NT2/D1 (cell line): Measurements from ENCODE around the gene GOLGA6C.
"Not testable (repeated sequence)": the region's sequence is repeated elsewhere in the genome, so short reads cannot be mapped to it uniquely, and the experiment has no call there.

Experiments used
- SUZ12 ChIP-seq: IDR thresholded peaks from 2 replicates; pipeline ENCODE4 v1.6.1; 2011; ENCODE audit not compliant: insufficient read length, insufficient read depth; ENCODE audit errors: extremely low read depth
- YY1 ChIP-seq: IDR thresholded peaks from 2 replicates; pipeline ENCODE4 v1.6.1; 2011; ENCODE audit not compliant: insufficient read length, insufficient read depth
- ZNF274 ChIP-seq: IDR thresholded peaks from 2 replicates; pipeline ENCODE4 v1.6.1; 2011; ENCODE audit warnings: mild to moderate bottlenecking, low read depth, low read length

GRCh38 chr15:75259873-75260272 is 1.7 kb downstream of the GOLGA6C start:
- not testable (repeated sequence) for TF ChIP-seq YY1, ZNF274, SUZ12
